ENCODE measurements around the gene PAM16.
"Not testable (repeated sequence)": the region's sequence is repeated elsewhere in the genome, so short reads cannot be mapped to it uniquely, and the experiment has no call there.

Gene PAM16

DNA sequence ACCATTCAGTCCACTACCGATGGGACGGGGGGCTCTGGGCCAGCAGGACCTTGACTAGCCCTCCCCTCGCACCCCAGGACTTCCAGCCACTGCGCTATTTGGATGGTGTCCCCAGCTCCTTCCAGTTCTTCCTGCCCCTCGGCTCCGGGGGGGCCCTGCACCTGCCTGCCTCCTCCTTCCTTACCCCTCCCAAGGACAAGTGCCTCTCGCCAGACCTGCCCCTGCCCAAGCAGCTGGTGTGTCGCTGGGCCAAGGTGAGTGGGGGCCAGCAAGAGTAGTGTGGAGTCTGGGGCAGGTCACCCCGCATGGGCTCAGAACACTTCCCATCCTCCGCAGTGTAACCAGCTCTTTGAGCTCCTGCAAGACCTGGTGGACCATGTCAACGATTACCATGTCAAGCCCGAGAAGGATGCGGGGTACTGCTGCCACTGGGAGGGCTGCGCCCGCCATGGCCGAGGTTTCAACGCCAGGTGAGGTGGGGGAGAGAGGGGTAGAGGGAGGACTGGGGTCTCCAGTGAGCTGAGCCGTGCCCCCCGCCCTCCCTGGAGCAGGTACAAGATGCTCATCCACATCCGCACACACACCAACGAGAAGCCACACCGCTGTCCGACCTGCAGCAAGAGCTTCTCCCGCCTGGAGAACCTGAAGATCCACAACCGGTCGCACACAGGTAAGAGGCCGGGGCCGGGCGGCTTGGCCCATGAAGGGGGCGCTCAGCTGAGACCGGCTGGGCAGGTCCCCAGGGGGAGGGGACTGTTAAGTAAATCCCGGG, 16.2 kb downstream of the PAM16 start:
- Histone ChIP-seq H3K9ac (ENCODE audit: low read length in 5 of 5) (no peak overlapping the region), H3K4me3 (ENCODE audit: low read depth in 1 of 5, low read length in 5 of 5) (no peak overlapping the region), H3K4me1 (ENCODE audit: control insufficient read depth in 5 of 5, insufficient read depth in 5 of 5, low read length in 5 of 5) (peaks cover 0 to 7% (median 3%) of the 10 kb centered on the region in 5 donors), H3K27me3 (ENCODE audit: control insufficient read depth in 5 of 5, insufficient read depth in 4 of 5, low read length in 5 of 5) (peaks cover 0 to 3% (median 0%) of the 10 kb centered on the region in 5 donors), H3K27ac (ENCODE audit: low read depth, low read length) (no peak overlapping the region), H3K36me3 (ENCODE audit: control insufficient read depth in 5 of 5, insufficient read depth in 5 of 5, low read length in 5 of 5) (peaks cover 0 to 63% (median 36%) of the 10 kb centered on the region in 5 donors), H3K9me3 (ENCODE audit: control insufficient read depth in 5 of 5, low read length in 5 of 5) (no peaks in the 10 kb centered on the region)

DNA sequence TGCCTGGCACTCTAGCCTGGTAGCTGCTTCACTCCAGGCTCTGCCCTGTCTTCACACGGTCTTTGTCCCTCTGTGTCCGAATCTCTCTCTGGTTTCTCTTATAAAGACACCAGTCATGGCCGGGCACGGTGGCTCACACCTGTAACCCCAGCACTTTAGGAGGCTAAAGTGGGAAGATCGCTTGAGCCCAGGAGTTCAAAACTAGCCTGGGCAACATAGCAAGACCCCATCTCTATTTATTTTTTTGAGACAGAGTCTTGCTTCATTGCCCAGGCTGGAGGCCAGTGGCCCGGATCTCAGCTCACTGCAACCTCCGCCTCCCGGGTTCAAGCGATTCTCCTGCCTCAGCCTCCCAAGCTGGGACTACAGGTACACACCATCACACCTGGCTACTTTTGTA, 17.4 kb downstream of the PAM16 start:
- Histone ChIP-seq H3K36me3 (ENCODE audit: control insufficient read depth in 5 of 5, insufficient read depth in 5 of 5, low read length in 5 of 5) (peaks cover 0 to 51% (median 28%) of the 10 kb centered on the region in 5 donors), H3K4me1 (ENCODE audit: control insufficient read depth in 5 of 5, insufficient read depth in 5 of 5, low read length in 5 of 5) (peaks cover 0 to 15% (median 12%) of the 10 kb centered on the region in 5 donors)
- H3K27ac ChIP-seq (ENCODE audit: low read depth, low read length); H3K27me3 ChIP-seq (ENCODE audit: control insufficient read depth in 5 of 5, insufficient read depth in 4 of 5, low read length in 5 of 5); H3K9ac ChIP-seq (ENCODE audit: low read length in 5 of 5); H3K9me3 ChIP-seq (ENCODE audit: control insufficient read depth in 5 of 5, low read length in 5 of 5); H3K4me3 ChIP-seq (ENCODE audit: low read depth in 1 of 5, low read length in 5 of 5): not testable (repeated sequence)

DNA sequence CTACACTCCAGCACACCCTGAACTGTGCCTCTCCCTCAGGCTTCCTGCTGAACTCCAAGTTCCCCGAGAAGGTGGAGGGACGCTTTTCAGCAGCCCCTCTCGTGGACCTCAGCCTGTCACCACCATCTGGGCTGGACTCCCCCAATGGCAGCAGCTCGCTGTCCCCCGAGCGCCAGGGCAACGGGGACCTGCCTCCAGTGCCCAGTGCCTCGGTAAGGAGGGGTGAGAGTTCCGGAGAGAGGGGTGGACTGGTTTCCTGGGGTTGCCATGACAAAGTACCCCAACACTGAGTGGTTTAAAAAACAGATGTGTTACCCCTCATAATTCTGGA, 17.8 kb downstream of the PAM16 start:
- H3K4me3 ChIP-seq (ENCODE audit: low read depth in 1 of 5, low read length in 5 of 5), result no peak overlapping the region
- H3K9ac ChIP-seq (ENCODE audit: low read length in 5 of 5), result no peak overlapping the region
- H3K4me1 ChIP-seq (ENCODE audit: control insufficient read depth in 5 of 5, insufficient read depth in 5 of 5, low read length in 5 of 5), result peaks cover 0 to 19% (median 16%) of the 10 kb centered on the region in 5 donors
- H3K27me3 ChIP-seq (ENCODE audit: control insufficient read depth in 5 of 5, insufficient read depth in 4 of 5, low read length in 5 of 5), result peaks cover 0 to 3% (median 0%) of the 10 kb centered on the region in 5 donors
- H3K27ac ChIP-seq (ENCODE audit: low read depth, low read length), result no peak overlapping the region
- peaks cover 0 to 50% (median 26%) of the 10 kb centered on the region in 5 donors for H3K36me3 ChIP-seq (ENCODE audit: control insufficient read depth in 5 of 5, insufficient read depth in 5 of 5, low read length in 5 of 5)
- H3K9me3 ChIP-seq (ENCODE audit: control insufficient read depth in 5 of 5, low read length in 5 of 5), result no peaks in the 10 kb centered on the region

DNA sequence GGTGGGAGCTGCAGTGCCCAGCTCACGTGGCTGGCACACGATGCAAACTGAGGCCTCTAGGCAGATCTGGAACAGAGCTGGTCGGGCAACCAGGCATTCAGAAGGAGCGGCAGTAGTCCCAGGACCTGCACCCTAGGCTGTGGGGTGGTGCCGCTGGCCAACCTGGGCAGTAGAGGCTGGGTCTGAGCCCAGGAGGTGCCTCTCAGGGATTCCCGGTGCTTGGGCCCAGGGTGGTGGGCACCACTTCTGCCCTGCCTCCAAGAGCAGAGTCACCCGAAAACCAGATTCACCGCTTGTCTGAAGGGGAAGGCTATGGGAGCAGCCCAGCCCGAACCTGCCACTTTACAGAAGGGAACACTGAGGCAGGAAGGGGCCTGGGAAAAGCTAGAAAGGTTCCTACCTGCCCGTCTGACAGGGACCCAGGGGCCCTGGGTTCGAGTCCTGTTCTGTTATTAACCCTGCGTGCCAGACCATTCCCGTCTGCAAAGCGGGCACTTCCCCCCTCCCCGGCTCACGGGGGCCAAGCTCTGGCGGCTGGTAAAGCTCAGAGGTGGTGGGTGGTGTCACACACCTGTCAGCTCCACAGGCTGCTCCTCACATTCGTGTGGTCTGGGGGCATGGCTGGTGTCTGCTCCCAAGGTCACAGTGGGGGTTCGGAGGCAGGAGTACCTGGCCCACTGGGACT, 18.4 kb downstream of the PAM16 start:
- peaks cover 0 to 3% (median 0%) of the 10 kb centered on the region in 5 donors for H3K27me3 ChIP-seq (ENCODE audit: control insufficient read depth in 5 of 5, insufficient read depth in 4 of 5, low read length in 5 of 5)
- H3K36me3 ChIP-seq (ENCODE audit: control insufficient read depth in 5 of 5, insufficient read depth in 5 of 5, low read length in 5 of 5), result peaks cover 0 to 50% (median 26%) of the 10 kb centered on the region in 5 donors
- H3K4me3 ChIP-seq (ENCODE audit: low read depth in 1 of 5, low read length in 5 of 5), result no peak overlapping the region
- no peak overlapping the region for H3K9ac ChIP-seq (ENCODE audit: low read length in 5 of 5)
- H3K4me1 ChIP-seq (ENCODE audit: control insufficient read depth in 5 of 5, insufficient read depth in 5 of 5, low read length in 5 of 5), result peaks cover 0 to 24% (median 21%) of the 10 kb centered on the region in 5 donors
- no peaks in the 10 kb centered on the region for H3K9me3 ChIP-seq (ENCODE audit: control insufficient read depth in 5 of 5, low read length in 5 of 5)
- no peak overlapping the region for H3K27ac ChIP-seq (ENCODE audit: low read depth, low read length)

DNA sequence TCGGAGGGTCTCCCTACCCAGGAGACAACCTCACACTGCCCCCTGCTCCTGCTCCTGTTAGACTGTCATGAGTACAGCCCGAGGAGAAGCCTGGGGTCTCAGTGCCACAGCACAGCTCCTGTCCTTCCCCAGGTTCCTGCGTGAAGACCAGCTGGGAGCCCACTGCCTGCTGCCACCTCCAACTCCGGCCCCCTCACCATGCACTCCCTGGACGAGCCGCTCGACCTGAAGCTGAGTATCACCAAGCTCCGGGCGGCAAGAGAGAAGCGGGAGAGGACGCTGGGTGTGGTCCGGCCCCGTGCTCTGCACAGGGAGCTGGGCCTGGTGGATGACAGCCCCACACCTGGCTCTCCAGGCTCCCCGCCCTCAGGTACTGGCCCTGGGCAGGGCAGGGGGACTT, 19.0 kb downstream of the PAM16 start:
- Histone ChIP-seq H3K4me3 (ENCODE audit: low read depth in 1 of 5, low read length in 5 of 5) (no peak overlapping the region), H3K9me3 (ENCODE audit: control insufficient read depth in 5 of 5, low read length in 5 of 5) (no peaks in the 10 kb centered on the region), H3K9ac (ENCODE audit: low read length in 5 of 5) (no peak overlapping the region), H3K36me3 (ENCODE audit: control insufficient read depth in 5 of 5, insufficient read depth in 5 of 5, low read length in 5 of 5) (peaks cover 0 to 43% (median 26%) of the 10 kb centered on the region in 5 donors), H3K4me1 (ENCODE audit: control insufficient read depth in 5 of 5, insufficient read depth in 5 of 5, low read length in 5 of 5) (peaks cover 0 to 29% (median 25%) of the 10 kb centered on the region in 5 donors), H3K27me3 (ENCODE audit: control insufficient read depth in 5 of 5, insufficient read depth in 4 of 5, low read length in 5 of 5) (peaks cover 0 to 3% (median 0%) of the 10 kb centered on the region in 5 donors), H3K27ac (ENCODE audit: low read depth, low read length) (no peak overlapping the region)

DNA sequence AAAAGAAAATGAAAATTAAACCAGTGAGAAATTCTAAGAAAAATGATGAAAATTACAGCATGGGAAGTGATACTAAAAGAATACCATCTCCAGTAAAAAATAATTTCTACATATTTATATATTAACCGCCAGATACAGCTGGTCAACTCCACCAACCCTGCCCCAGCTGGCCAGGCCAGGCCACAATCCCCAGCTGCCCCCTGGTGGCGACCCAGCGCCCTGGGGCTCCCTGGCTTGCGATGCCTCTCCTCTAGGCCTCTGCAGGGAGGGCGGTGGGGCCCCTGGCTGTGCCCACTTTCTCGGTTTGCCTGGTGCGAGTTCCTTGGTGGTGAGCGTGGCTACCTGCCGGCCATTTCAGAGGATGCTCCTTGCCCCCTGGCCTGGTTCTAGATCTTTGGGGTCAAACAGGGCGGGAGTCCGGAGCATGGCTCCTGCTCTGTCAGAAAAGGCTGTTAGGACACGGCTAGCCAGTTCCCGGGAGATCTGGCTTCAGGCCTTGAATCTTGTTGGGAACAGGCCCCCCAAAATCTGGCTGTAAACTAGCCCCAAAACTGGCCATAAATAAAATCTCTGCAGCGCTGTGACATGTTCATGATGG, 20.7 kb downstream of the PAM16 start:
- H3K27ac ChIP-seq (ENCODE audit: low read depth, low read length), result no peak overlapping the region
- peaks cover 0 to 29% (median 17%) of the 10 kb centered on the region in 5 donors for H3K36me3 ChIP-seq (ENCODE audit: control insufficient read depth in 5 of 5, insufficient read depth in 5 of 5, low read length in 5 of 5)
- H3K4me3 ChIP-seq (ENCODE audit: low read depth in 1 of 5, low read length in 5 of 5), result no peak overlapping the region
- H3K9me3 ChIP-seq (ENCODE audit: control insufficient read depth in 5 of 5, low read length in 5 of 5), result no peaks in the 10 kb centered on the region
- H3K9ac ChIP-seq (ENCODE audit: low read length in 5 of 5), result no peak overlapping the region
- peaks cover 0 to 38% (median 29%) of the 10 kb centered on the region in 5 donors for H3K4me1 ChIP-seq (ENCODE audit: control insufficient read depth in 5 of 5, insufficient read depth in 5 of 5, low read length in 5 of 5)
- peaks cover 0 to 3% (median 0%) of the 10 kb centered on the region in 5 donors for H3K27me3 ChIP-seq (ENCODE audit: control insufficient read depth in 5 of 5, insufficient read depth in 4 of 5, low read length in 5 of 5)

DNA sequence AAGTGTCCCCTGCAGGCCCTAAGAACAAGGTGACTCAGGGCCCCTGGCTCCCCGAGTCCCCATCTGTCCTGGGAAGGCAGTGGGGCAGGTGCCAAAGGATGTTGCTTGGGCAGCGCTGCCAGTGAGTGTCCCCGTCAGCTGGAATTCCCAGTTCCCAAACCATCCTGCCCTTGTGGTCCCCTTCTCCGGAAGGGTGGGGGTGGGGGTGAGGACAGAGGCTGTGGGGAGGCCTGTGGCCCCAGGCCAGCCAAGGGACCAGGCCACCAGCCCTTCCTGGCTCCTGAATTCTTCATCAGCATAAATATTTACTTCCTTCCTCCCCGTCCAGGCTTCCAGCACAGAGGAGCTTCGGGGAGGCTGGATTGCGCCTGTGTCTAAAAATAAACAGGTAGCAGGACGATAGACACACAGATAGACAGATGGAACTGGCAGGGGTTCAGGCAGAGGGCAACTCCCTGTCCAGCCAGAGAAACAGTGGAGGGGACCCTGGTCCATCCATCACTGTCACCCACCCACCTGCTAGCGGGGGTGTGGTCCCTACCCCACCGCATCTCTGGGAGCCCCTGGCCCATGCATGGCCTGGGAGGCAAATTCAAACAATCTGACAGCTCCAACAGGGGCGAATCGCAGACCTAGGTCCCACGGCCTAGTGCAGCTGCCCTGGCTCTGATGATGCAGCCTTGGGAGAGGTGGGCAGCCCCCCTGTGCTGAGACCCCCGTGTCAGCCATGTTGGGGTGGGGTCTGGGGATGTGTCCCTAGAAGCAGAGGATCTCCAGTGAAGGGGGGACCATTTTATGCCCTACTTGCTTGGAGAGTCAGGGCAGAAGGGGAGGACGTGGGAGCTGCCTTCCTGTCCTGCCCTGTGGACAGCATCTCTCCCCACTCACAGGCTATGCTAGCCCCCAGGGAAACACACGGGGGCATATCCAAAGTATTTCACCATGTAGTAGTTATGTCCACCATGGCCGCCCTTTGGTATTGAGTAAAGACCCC, 22.0 kb downstream of the PAM16 start:
- H3K4me1 ChIP-seq (ENCODE audit: control insufficient read depth in 5 of 5, insufficient read depth in 5 of 5, low read length in 5 of 5), result peaks cover 2 to 51% (median 42%) of the 10 kb centered on the region in 5 donors
- peaks cover 0 to 20% (median 10%) of the 10 kb centered on the region in 5 donors for H3K36me3 ChIP-seq (ENCODE audit: control insufficient read depth in 5 of 5, insufficient read depth in 5 of 5, low read length in 5 of 5)
- H3K9me3 ChIP-seq (ENCODE audit: control insufficient read depth in 5 of 5, low read length in 5 of 5), result no peaks in the 10 kb centered on the region
- H3K27me3 ChIP-seq (ENCODE audit: control insufficient read depth in 5 of 5, insufficient read depth in 4 of 5, low read length in 5 of 5), result peaks cover 0 to 3% (median 0%) of the 10 kb centered on the region in 5 donors
- peak overlapping the region in 2 of 5 donors; percentile 42 to 65 for H3K9ac ChIP-seq (ENCODE audit: low read length in 5 of 5)
- H3K4me3 ChIP-seq (ENCODE audit: low read depth in 1 of 5, low read length in 5 of 5), result peak overlapping the region in 2 of 5 donors; percentile 64 to 65
- H3K27ac ChIP-seq (ENCODE audit: low read depth, low read length), result peak overlapping the region; percentile 65

DNA sequence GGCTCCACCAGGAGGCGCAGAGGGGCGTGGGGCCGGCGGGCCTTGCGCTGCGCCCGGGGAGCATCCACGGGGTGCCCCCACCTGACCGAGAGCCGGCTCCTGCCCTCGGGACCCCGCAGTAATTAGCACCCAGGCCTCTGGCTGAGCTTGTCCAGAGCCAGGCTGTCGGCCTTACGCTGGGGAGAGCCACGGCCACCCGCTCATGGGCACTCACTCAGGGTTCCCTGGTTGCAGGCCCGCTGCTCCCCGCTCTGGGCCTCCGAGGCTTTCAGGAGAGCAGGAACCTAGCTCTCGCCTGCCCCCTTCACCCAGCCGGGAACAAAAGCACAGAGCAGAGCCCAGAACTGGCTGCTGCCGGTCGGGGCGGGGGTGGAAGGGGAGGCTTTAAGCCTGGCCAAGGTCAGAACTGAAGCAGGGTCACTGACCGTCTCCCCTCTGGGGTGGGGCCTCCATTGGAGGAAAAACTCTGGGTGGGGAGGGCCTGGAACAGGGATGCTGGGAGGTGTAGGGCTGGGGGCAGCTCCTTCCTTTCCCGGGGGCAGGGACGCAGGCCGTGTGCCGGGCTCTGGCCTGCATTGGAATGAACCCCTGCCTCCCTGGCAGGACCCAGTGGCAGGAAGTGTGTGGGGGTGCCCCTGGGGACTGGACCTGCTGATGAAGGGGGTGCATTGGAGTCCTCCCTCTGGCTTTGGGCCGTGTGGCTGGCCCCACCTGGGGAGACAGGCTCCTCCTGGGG, 22.9 kb downstream of the PAM16 start:
- H3K27me3 ChIP-seq (ENCODE audit: control insufficient read depth in 5 of 5, insufficient read depth in 4 of 5, low read length in 5 of 5), result peaks cover 0 to 2% (median 0%) of the 10 kb centered on the region in 5 donors
- H3K36me3 ChIP-seq (ENCODE audit: control insufficient read depth in 5 of 5, insufficient read depth in 5 of 5, low read length in 5 of 5), result peaks cover 0 to 15% (median 4%) of the 10 kb centered on the region in 5 donors
- H3K9ac ChIP-seq (ENCODE audit: low read length in 5 of 5), result peak overlapping the region in 3 of 5 donors; percentile 51 to 74 (median 65)
- no peaks in the 10 kb centered on the region for H3K9me3 ChIP-seq (ENCODE audit: control insufficient read depth in 5 of 5, low read length in 5 of 5)
- peak overlapping the region in 4 of 5 donors; percentile 51 to 65 (median 62) for H3K4me3 ChIP-seq (ENCODE audit: low read depth in 1 of 5, low read length in 5 of 5)
- H3K27ac ChIP-seq (ENCODE audit: low read depth, low read length), result peak overlapping the region; percentile 65
- peaks cover 4 to 60% (median 50%) of the 10 kb centered on the region in 5 donors for H3K4me1 ChIP-seq (ENCODE audit: control insufficient read depth in 5 of 5, insufficient read depth in 5 of 5, low read length in 5 of 5)

Measured in subcutaneous abdominal adipose tissue (tissue), 5 donors.